Transverse colon (tissue), 4 donors: ENCODE results near the gene LCN2. TPM values are rescaled to one million over a fixed set of nuclear protein-coding genes. Genes with fewer than 3 reads are reported as not detected.

Experiments used
- total RNA-seq, 4 donors: library from RNA; depleted of rRNA; stranded (reverse); fragments of >200 nt; gene quantifications; one replicate each; pipeline ENCODE4 v1.1.0, GENCODE V29; 2016

Gene LCN2
- total RNA-seq, 4 donors from 2014 or later = 8.6 to 115 (median 37.3) TPM

Other genes with a start within 250 kb of the LCN2 start
- gene ST6GALNAC6, start 249.8 kb upstream of the LCN2 start, total RNA-seq = 10 to 100 TPM; 41.0 to 80.4 (median 75.7) TPM
- 10 to 100 TPM; 16.7 to 66.1 (median 47.3) TPM for gene ST6GALNAC4, start 232.4 kb upstream of the LCN2 start, total RNA-seq
- 1 to 10 TPM in 1 of 4 donors, not detected in 3; 4.6 TPM for gene PIP5KL1, start 218.7 kb upstream of the LCN2 start, total RNA-seq
- 100 to 1,000 TPM in 1 of 4 donors, 10 to 100 TPM in 3; 20.6 to 249 (median 26.3) TPM for gene DPM2, start 211.6 kb upstream of the LCN2 start, total RNA-seq
- 100 to 1,000 TPM in 2 of 4 donors, 10 to 100 TPM in 2; 77.0 to 230 (median 96.7) TPM for gene EEIG1, start 168.5 kb upstream of the LCN2 start, total RNA-seq
- 10 to 100 TPM in 3 of 4 donors, under 1 TPM in 1; 0.60 to 23.2 (median 14.0) TPM for gene NAIF1, start 82.1 kb upstream of the LCN2 start, total RNA-seq
- gene SLC25A25, start 81.2 kb upstream of the LCN2 start, total RNA-seq = 10 to 100 TPM; 25.5 to 35.5 (median 32.5) TPM
- gene PTGES2, start 21.7 kb upstream of the LCN2 start, total RNA-seq = 100 to 1,000 TPM; 109 to 434 (median 164) TPM
- gene BBLN, start 10.8 kb downstream of the LCN2 start, total RNA-seq = 100 to 1,000 TPM in 3 of 4 donors, 10 to 100 TPM in 1; 97.3 to 178 (median 149) TPM
- 100 to 1,000 TPM in 1 of 4 donors, 10 to 100 TPM in 3; 59.9 to 211 (median 73.0) TPM for gene CIZ1, start 42.1 kb downstream of the LCN2 start, total RNA-seq
- gene DNM1, start 53.9 kb downstream of the LCN2 start, total RNA-seq = 10 to 100 TPM in 2 of 4 donors, 1 to 10 TPM in 2; 7.5 to 41.8 (median 14.3) TPM
- 100 to 1,000 TPM in 1 of 4 donors, 10 to 100 TPM in 3; 69.9 to 206 (median 75.5) TPM for gene GOLGA2, start 126.6 kb downstream of the LCN2 start, total RNA-seq
- gene SWI5, start 126.8 kb downstream of the LCN2 start, total RNA-seq = 10 to 100 TPM in 2 of 4 donors, 1 to 10 TPM in 1, not detected in 1; 7.8 to 20.8 (median 20.8) TPM
- gene TRUB2, start 173.0 kb downstream of the LCN2 start, total RNA-seq = 10 to 100 TPM in 3 of 4 donors, 1 to 10 TPM in 1; 6.0 to 47.0 (median 12.5) TPM
- 100 to 1,000 TPM in 3 of 4 donors, 10 to 100 TPM in 1; 90.8 to 117 (median 109) TPM for gene COQ4, start 173.4 kb downstream of the LCN2 start, total RNA-seq
- gene SLC27A4, start 191.1 kb downstream of the LCN2 start, total RNA-seq = 10 to 100 TPM; 26.3 to 92.4 (median 44.2) TPM
- gene URM1, start 221.9 kb downstream of the LCN2 start, total RNA-seq = 10 to 100 TPM; 24.7 to 37.5 (median 27.9) TPM